Measurements from ENCODE around the gene GTF3C5.
A peak's percentile ranks its signal among the peaks of the same experiment; 100 is the strongest.
"Not testable (repeated sequence)": the region's sequence is repeated elsewhere in the genome, so short reads cannot be mapped to it uniquely, and the experiment has no call there.

GTF3C5 gene

DNA sequence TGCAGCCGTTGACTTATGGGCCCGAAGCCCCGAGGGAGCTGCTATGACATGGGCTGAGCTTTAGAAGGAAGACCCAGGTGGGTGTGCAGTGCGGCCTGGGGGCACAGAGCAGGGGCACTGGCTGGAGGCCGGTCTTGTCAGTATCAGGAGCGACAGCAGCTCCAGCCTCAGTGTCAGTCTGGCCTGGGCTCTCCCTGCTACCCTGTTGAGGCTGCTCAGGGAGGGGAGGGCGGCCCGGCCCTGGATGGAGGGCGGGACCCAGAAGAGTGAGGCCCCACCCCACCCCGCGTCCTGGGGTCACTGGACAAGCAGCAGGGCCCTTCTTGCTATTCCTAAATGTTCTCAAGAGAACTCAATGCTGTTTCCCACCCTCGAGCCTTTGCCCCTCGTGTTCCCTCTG lies 34.3 kb upstream of the GTF3C5 start:
- peak; percentile 20 for DNase-seq (ENCODE audit: low spot score)

DNA sequence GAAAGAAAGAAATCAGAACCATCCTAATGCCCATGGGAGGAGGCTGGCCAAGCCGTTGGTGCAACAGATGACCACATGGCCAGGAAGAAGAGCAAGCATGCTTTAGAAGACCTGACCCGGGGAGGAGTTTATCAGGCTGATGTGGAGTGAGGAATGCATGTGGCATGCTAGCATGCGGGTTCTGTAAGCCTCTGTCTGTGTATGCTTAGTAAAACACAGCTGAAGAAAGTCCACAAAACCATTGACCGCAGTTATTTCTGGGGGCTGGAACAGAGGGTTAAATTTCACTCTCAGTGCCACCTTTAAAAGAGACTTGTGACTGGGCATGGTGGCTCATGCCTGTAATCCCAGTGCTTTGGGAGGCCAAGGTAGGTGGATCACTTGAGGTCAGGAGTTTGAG lies 33.2 kb upstream of the GTF3C5 start:
- DNase-seq (ENCODE audit: low spot score), result no peak

DNA sequence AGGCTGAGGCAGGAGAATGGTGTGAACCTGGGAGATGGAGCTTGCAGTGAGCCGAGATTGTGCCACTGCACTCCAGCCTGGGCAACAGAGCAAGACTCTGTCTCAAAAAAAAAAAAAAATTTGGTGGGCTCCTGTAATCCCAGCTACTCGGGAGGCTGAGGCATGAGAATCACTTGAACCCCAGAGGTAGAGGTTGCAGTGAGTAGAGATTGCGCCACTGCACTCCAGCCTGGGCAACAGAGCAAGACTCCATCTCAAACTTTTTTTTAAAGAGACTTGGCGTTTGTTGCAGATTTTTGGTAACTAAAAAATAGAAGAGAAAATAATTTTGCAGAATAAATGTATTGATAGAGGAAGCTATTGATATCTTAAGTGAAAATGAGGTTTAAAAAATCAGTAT lies 32.6 kb upstream of the GTF3C5 start:
- DNase-seq (ENCODE audit: low spot score), result not testable (repeated sequence)

DNA sequence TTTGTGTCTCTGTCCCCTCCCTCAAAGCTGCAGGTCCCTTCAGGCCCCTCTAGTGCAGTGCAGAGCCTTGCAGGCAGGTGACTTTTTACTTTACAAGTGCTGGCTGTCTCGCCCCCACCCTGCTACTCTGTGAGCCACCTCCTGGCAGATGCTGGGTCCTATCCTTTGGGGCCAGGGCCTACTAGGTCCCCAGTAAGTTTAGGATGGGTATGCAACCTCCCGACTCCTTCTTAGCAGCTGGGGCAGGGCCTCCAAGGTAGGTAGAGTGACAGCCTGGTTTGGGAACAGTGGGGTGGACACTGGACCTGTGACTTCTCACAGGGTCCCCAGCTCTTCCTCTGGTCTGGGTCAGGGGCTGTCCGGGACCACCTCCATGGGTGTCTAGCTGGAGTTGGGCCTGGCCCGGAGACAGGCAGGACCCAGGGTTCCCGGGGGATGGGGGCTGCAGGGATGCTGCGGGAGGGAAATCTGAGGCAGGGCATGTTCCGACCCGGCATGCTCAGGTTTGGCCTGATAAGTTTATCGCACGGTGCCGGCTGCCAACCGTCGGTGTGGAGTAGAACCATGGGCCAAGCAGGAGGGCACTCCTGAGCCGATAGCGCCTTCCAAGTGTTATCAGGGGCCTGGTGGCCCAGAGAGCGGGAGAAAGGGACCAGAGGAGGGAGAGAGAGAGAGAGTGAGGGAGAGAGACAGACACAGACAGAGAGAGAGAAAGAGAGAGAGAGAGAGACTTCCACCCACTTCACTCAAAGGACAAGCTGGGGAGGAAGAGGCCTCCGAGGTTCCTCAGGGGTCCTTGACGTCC lies 31.8 kb upstream of the GTF3C5 start:
- peak; percentile 30 for DNase-seq (ENCODE audit: low spot score)

DNA sequence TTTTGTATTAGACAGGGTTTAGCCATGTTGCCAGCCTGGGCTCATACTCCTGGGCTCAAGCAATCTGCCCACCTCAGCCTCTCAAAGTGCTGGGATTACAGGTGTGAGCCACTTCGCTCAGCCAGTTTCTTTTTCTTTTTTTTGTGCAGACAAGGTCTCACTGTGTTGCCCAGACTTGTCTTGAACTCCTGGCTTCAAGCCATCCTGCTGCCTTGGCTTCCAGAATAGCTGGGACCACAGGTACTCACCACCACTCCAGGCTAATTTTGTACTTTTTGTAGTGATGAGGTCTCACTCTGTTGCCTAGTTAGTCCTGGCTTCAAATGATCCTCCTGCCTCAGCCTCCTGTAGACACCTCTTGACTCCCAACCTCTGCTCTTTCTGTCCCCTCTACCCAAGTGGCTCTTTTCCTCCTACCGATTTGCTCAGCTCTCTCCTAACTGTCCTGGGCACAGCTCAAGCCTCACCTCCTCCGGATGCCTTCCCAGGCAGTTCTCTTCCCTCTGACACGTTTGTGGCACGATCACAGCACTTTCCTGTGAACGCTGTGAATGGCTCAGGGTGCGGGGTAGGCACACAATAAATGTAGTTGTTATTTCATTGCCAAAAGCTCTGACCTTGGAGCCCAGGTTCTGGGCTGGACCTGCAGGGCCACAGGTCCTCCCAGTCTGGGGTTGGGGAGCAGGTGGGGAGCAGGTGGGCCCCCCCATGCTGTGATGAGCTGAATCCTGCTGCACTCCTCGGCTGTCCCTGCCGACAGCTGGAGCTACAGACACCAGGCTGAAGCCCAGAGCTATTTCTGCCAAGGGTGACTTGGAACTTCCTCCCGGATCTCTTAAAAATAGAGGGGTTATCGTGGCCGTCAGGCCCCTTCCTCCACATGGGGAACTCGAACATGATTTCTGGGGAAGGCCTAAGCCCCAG lies 28.4 kb upstream of the GTF3C5 start:
- DNase-seq (ENCODE audit: low spot score), result peak; percentile 20

DNA sequence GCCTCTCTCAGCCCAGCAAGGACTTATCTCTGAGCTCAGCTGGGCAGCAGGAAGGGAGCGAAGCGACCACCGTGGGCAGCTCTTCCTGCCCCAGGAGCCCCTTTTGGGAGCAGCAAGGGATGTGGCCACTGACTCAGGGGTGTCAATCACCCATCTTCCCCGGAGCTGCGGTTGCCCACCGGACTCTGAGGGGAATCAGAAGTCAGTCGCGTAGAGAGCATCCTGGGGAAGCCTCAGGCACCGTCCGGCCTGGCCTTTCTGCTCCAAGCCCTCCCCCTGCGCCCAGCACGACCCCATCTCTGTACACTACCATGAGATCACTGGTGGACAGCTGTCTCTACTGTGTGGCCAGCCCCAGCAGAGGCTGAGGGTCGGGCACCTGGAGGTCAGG lies 27.7 kb upstream of the GTF3C5 start:
- DNase-seq (ENCODE audit: low spot score), result peak; percentile 18

DNA sequence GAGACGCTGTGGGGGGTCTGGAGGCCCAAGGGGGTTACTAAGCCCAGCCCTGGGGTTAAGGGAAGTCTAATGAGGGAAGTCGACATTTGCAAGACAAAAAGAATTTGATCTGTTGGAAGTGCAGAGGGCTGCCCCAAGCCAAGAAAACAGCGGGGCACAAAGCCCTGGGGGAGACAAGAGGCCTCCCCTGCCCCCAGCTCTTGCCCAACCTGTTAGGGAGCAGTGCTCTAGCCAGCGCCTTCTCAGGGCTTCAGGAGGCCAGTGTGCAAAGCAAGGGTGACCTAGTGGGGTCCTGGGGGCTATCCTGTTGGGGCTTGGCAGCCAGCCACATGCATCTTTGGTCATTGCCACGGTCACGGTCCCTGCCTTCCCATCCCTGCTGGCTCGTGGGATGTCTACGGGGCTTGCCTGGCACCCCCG lies 27.1 kb upstream of the GTF3C5 start:
- DNase-seq (ENCODE audit: low spot score), result peak; percentile 17

DNA sequence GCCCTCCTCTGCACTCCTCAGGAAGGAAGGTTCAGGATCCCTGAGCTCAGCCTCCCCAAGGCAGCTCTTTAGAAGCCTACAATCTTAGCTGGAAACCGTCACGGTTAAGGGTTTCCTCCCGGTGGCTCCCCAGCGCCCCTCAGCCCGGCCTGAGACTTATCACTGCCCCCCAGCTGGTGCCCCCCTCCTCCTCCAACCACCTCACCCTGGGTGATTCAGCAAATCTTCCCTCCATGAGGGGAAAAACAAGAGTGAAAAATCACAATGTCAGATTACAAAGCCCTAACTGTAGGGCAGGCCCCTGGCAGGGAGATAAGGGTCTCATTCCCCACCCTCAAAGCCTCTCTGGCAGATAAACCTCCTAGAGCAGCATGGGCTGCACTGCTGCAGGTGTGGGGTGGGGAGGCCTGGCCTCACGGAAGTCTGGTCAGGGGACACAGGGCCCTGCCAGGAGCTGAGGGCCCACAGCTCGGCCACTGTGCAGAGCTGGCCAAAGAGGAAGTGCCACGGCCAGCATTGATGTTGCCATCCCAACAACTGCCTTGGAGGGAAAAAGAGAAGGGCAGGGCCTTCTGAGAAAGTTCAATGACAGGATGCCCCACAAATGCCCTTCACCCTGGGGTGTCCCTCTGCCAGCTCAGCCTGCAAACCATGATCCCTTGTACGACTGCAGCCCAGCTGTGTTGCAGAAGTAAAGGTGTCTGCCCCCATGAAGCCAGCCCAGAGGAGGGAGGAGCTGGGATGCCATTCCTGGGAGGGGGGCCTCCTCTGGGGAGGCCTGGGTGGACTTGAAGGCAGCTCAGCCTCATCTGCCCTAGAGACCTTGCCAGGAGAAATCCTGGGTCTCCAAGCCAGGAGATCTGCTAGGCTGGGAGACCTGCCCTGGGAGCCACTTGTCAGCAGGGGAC lies 26.5 kb upstream of the GTF3C5 start:
- DNase-seq (ENCODE audit: low spot score), result peak; percentile 17

DNA sequence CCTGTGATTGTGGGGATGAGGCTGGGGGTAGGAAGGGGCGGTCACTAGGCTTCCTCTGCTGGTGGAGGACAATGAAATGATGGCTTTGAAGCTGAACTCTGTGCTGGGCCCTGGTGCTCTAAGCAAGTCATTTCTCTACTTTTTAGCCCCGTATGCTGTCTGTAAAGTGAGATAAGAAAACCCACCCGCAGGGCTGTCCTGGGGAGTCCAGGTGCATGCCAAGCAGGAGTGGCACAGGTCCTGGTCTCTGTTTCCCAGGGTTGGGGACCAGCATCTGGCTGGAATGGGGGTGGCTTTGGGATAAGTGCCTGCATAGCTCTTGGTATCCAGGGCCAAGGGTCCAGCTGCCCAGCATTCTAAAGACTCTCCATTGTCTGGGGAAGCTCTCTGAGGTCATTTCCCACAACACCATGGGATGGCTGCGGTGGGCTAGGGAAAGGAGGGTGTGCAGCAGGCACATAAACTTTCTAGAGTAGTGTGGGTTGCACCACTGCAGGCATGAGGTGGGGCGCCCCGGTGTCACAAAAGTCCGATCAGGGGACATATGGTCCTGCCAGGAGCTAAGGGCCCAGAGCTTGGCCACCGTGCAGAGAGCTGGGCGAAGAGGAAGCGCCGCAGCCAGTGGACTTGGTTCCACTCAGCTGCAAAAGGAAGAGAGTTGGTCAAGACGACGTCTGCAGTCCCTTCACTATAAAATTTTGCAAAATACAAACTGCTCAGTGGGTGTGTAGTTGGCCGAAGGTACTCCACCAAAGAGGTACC lies 25.6 kb upstream of the GTF3C5 start:
- no peak for DNase-seq (ENCODE audit: low spot score)

DNA sequence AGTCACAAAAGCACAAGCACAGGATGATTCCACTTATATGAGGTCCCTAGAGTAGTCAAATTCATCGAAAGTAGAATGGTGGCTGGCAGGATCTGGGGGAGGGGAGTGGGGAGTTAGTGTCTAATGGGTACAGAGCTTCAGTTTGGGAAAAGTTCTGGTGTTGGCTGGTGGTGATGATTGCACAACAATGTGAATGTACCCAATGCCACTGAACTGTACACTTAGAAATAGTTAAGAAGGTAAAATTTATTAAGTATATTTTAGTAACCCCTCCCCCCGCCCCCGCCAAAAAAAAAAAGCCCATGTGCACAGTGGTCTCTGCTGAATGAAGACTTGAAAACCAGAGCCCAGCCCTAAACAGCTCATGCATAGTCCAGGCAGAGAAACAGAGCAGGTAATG lies 24.8 kb upstream of the GTF3C5 start:
- no peak for DNase-seq (ENCODE audit: low spot score)

DNA sequence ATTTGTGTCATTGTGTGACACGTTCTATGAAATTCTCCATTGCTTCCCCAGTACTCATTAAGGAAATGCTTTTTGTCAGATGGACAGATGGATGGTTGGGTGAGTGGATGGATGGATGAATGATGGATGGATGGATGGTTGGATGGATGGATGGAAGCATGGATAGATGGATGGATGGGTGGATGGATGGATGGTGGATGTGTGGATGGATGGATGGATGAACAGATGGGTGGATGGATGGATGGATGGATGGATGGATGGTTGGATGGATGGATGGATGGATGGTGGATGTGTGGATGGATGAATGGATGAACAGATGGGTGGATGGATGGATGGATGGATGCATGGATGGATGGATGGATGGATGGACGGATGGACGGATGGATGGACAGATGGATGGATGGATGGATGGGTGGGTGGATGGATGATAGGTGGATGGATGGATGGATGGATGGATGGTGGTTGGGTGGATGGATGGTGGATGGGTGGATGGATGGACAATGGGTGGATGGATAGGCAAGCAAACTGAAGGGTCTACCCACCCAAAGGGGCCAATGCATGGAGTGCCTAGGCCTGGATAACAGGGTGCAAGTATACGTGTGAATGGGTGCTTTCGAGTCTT lies 24.0 kb upstream of the GTF3C5 start:
- no peak for DNase-seq (ENCODE audit: low spot score)

DNA sequence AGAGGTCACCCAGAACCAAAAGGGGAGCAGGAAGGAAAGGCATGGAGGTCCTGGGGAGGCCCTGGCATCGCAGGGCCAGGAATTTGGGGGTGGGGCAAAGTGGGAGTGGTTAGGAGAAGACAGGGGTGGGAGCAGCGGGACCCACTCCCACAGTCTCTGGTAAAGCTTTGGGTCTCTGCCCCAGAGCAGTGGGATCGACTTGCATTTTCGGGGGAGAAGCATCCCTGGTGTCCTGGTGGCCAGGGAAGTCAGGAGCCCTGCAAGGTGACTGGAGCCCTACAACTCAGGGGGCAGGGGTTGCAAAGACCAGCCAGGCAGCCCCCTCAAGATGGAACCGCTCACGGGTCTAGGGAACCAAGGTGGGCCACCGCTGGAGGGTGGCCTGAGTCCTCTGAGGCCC lies 22.4 kb upstream of the GTF3C5 start:
- DNase-seq (ENCODE audit: low spot score), result no peak

DNA sequence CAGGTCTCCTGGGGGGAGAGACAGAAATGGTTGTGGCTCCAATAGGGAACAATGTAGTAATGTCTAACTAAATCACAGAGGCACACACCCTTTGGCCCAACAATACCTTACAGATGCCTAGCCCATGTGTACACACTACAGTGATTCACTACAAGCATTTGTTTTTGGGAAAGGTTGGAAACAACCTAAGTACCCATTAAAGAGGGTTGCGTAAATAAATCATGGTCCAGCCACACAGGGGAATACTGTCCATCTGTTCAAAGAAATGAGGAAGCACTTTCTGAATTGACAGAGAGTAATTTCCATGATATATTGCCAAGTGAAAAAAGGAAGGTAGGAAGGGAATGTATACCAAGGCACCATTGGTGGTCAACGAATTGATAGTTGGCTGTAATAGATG lies 22.0 kb upstream of the GTF3C5 start:
- no peak for DNase-seq (ENCODE audit: low spot score)

DNA sequence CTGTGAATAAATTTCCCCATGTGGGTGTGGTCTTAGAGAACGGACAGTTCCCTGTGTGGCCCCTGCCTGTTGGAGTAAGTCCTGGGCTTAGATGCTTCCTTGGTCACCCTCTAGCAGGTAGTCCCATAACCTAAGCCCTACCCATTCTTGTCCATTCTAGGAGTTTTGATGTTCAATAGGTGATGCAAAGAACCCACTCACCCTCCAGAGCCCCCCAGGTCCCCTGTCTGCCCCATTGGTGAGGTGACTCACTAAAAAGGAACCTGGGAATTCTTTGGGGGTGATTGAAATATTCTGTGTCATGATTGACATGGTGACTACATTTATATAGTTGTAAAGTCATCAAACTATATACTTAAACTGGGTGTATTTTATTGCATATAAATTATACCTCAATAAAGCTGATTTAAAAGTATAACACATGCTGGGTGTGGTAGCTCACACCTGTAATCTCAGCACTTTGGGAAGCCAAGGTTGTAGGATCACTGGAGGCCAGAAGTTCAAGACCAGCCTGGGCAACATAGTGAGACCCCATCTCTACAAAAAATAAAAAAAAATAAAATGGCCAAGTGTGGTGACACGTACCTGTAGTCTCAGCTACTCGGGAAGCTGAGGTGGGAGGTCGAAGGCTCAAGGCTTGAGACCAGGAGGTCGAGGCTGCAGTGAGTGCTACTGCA lies 20.8 kb upstream of the GTF3C5 start:
- DNase-seq (ENCODE audit: low spot score), result no peak

DNA sequence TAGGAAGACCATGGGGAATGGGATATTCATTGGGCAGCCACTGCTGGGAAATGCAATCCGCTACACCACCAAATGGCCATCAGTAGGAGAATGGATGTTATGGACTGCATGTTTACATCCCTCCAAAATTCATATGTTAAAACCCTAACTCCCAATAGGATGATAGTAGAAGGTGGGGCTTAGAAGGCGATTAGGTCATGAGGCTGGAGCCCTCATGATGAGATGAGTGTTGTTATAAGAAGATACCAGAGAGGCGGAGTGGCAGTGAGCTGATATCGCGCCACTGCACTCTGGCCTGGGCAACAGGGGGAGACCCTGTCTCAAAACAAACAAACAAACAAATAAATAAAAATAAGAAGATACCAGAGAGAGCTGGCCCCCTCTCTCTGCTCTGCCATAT lies 16.1 kb upstream of the GTF3C5 start:
- DNase-seq (ENCODE audit: low spot score), result no peak

DNA sequence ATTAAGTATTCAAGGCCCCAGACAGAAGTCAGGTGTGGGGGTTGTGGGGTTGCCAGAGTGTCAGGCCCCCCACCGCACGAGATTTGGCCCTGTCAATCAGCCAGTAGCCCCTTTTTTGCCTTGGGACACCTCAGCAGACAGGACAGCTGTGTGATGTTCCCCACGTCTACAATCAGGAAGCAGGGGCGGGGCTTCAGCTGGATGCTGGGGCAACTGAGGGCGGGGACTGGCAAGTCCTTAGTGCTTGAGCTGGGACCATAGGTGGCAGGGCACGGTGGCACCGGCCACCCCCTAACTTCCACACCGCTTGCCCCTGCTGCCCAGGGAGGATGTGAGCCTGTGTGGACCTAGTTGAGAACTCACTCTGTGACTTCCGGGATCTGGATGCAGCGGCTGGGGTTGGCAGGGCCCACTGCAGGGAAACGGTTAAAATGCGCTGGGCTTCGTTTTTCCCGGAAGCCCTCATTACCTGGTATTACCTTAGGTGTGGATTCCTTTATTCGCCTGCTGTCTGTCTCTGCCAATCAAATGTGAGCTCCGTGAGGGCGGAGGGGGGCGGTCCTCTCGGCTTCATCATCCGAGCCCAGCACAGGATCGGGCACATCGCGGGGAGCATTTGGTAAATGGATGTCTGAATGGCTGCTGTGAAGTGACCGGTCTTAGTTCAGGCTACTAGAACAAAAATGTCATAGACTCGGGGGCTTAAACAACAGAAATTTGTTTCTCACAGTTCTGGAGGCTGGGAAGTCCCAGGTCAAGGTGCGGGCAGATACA lies 7.5 kb upstream of the GTF3C5 start:
- DNase-seq (ENCODE audit: low spot score), result no peak

DNA sequence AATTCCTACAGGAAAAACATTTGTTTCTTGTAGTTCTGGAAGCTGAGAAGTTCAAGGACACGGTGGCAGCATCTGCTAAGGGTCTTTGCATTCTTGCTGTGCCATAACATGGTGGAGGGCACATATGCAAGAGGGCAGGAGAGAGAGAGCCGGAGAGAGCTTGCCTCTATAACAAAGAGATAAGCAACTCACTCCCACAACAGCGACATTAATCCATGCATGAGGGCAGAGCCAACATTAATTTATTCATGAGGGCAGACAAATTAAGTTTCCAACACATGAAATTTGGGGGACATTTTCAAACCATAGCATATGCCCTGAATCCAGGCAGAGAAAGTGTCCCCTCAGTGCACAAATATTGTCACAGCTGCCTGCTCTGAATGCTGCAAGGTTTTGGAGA lies 4.4 kb upstream of the GTF3C5 start:
- DNase-seq (ENCODE audit: low spot score), result no peak

DNA sequence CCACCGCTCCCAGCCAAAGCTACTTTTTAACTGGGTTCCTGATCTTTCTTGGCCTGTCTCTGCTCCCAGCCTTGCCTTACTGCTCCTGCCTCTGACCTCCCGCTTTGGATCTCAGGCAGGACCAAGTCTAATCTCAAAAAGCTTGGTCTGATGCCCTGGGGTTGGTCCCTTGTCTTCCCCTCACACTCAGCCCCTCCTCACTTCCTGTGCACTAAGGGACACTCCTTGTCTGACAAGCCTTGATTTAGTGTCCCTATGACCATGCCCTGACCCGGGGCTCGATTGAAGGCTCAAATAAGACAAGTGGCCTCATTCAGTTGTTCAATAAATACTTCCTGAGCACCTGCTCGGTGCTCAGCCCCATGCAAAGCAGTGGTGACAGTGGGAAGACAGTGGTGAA lies 3.7 kb upstream of the GTF3C5 start:
- DNase-seq (ENCODE audit: low spot score), result no peak

DNA sequence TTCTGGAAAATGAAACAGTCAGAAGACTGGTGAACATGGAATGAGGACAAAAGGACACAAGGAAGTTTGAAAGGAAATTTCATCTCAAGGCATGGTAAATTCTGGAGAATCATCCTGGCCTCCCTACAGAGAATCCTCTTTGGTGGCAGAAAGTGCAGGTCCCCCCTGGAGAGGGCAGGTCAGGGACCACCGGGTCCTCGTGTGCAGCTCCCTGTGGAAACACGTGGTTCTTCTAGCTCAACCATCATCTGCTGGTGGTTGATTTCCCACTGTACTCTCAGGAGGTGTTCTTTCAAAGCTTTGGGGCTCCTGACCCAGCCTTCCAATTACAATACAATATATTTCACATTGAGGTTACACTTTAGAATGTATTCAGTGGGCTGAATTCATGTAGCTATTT lies 2.6 kb upstream of the GTF3C5 start:
- DNase-seq (ENCODE audit: low spot score), result no peak

DNA sequence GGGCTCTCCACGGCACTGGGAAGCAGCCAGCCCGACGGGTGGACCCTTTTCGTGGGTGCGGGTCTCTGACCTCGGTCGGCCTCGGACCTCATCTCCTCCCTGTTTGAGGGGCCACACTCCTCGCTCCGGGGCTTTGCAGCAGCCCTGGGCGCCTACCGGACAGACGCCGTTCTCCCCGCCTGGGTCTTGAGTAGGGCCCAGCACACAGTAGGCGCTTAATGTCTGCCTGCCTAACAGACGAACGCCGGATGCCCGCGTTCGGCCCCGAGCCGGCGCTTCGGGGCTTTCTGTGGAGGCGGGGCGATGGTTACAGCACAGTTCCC lies 842 bp upstream of the GTF3C5 start:
- DNase-seq (ENCODE audit: low spot score), result no peak
